ENCODE results near the gene PTBP2. TPM values are rescaled to one million over a fixed set of nuclear protein-coding genes. Genes with fewer than 3 reads are reported as not detected.

PTBP2 gene
- total and polyA plus RNA-seq, 2 of the 8 experiments (the other 6 are each of a cell fraction or from before 2014, with no cell fraction given): 24.2 to 61.7 TPM

GRCh38 chr1:96707023-96707422, 14.6 kb upstream of the PTBP2 start:
- H2BK20ac ChIP-seq (ENCODE audit: low read length): no peak overlapping the region
- WGBS, 2 experiments (ENCODE audit: extremely low coverage in 1 of 2, insufficient coverage in 1 of 2, insufficient read length in 1 of 2, insufficient replicate concordance in 2 of 2, low coverage in 1 of 2, low lambda C conversion rate in 2 of 2, missing lambda C conversion rate in 1 of 2): 83% methylated on average over 3 of the region's 3 CpGs; no CpG with 5 or more reads in 1 of the 2 experiments
- TF ChIP-seq KDM4A (IDR thresholded peaks at IDR 0.05; ENCODE audit: low read depth, low read length, severe bottlenecking) (no peak), CTCF (IDR thresholded peaks at IDR 0.05; ENCODE audit: control extremely low read depth in 1 of 3, insufficient read depth in 1 of 3, low read depth in 1 of 3, low read length in 3 of 3) (no peak), TAF7 (optimal IDR thresholded peaks at IDR 0.05; ENCODE audit: borderline replicate concordance, low read depth, low read length) (no peak), JUND (IDR thresholded peaks at IDR 0.05; ENCODE audit: low read length) (no peak), MAFK (IDR thresholded peaks at IDR 0.05; ENCODE audit: low read depth, low read length) (no peak), ASH2L (IDR thresholded peaks at IDR 0.05; ENCODE audit: low read length) (no peak), RFX5 (IDR thresholded peaks at IDR 0.05; ENCODE audit: borderline replicate concordance, low read depth, low read length) (no peak), CTBP2 (IDR thresholded peaks at IDR 0.05; ENCODE audit: borderline replicate concordance, insufficient read depth, insufficient read length, low read length) (no peak), KDM5A (IDR thresholded peaks at IDR 0.05; ENCODE audit: low read length) (no peak), RAD21 (IDR thresholded peaks at IDR 0.05 in 1 of 2, conservative IDR thresholded peaks at IDR 0.05 in 1 of 2; ENCODE audit: low read depth in 2 of 2, low read length in 2 of 2) (no peak), SIN3A (conservative IDR thresholded peaks at IDR 0.05 in 1 of 2, IDR thresholded peaks at IDR 0.05 in 1 of 2; ENCODE audit: low read depth in 1 of 2, low read length in 2 of 2) (no peak)

More at GRCh38 chr1:96707023-96707422, 14.6 kb upstream of the PTBP2 start:
- no peaks in the 10 kb centered on the region for H3K9me3 ChIP-seq (ENCODE audit: insufficient read depth in 2 of 2, low read depth in 1 of 2, low read length in 1 of 2)
- H3K23ac ChIP-seq (ENCODE audit: insufficient read length): no peak overlapping the region
- H4K20me1 ChIP-seq (replicated peaks in 1 of 2; ENCODE audit: control insufficient read depth in 1 of 2, insufficient read depth in 2 of 2, low read length in 2 of 2): no peaks in the 10 kb centered on the region
- no peak overlapping the region for H2BK5ac ChIP-seq (ENCODE audit: low read depth, low read length)
- H2BK15ac ChIP-seq (ENCODE audit: low read length): no peak overlapping the region
- H4K5ac ChIP-seq (ENCODE audit: insufficient read length, low read depth, low read length): no peak overlapping the region
- no peak overlapping the region for H3K9ac ChIP-seq (replicated peaks in 1 of 4; ENCODE audit: extremely low read depth in 1 of 4, low read depth in 3 of 4, low read length in 3 of 4)
- H3K18ac ChIP-seq (ENCODE audit: extremely low read depth, low read length): no peak overlapping the region
- H3K4me1 ChIP-seq (replicated peaks in 1 of 4; ENCODE audit: control insufficient read depth in 3 of 4, insufficient read depth in 4 of 4, low read length in 3 of 4): no peaks in the 10 kb centered on the region
- H3K4me2 ChIP-seq (ENCODE audit: insufficient read depth in 1 of 2, low read depth in 2 of 2, low read length in 2 of 2): no peak overlapping the region
- ChIA-PET CTCF (ENCODE audit: partially characterized antibody) (interaction anchor here (0.6 to 0.7 kb wide), 4 partner anchors 30 to 493 kb away, joined by 3 to 5 read pairs (median 3); no protein-coding TSS in a partner anchor), POLR2A (ENCODE audit: partially characterized antibody) (interaction anchor here (1.3 kb wide), 1 partner anchor 14 kb away, joined by 3 read pairs; the partner anchor contains the start of gene PTBP2)
- no peaks in the 10 kb centered on the region for H3K79me2 ChIP-seq (ENCODE audit: control insufficient read depth in 1 of 2, insufficient read depth in 2 of 2, low read length in 2 of 2)
- no peak overlapping the region for H2AFZ ChIP-seq (ENCODE audit: low read length)
- H3K27ac ChIP-seq (ENCODE audit: low read depth, low read length): no peak overlapping the region
- H3K36me3 ChIP-seq (ENCODE audit: control insufficient read depth in 2 of 4, insufficient read depth in 4 of 4, low read length in 3 of 4): no peaks in the 10 kb centered on the region
- no peak overlapping the region for H3K14ac ChIP-seq (ENCODE audit: insufficient read length)
- H3K56ac ChIP-seq (replicated peaks; ENCODE audit: insufficient read length, low read depth, low read length): no peak overlapping the region
- no peak overlapping the region for H3K4ac ChIP-seq (replicated peaks; ENCODE audit: insufficient read length, low read depth, low read length)
- FAIRE-seq (no peak), DNase-seq (ENCODE audit: low read depth in 1 of 2, low spot score in 2 of 2) (no peak)
- no peak overlapping the region for H2BK12ac ChIP-seq (ENCODE audit: low read depth, low read length)
- no peaks in the 10 kb centered on the region for H3K23me2 ChIP-seq (ENCODE audit: low read depth, low read length)
- H3K4me3 ChIP-seq (ENCODE audit: extremely low read depth in 1 of 4, insufficient read depth in 2 of 4, low read depth in 3 of 4, low read length in 4 of 4): no peak overlapping the region
- H4K91ac ChIP-seq (replicated peaks; ENCODE audit: insufficient read length, low read length): no peak overlapping the region
- H3K79me1 ChIP-seq (ENCODE audit: low read depth, low read length): no peaks in the 10 kb centered on the region
- no peak overlapping the region for H2AK5ac ChIP-seq (ENCODE audit: low read depth, low read length)
- H3K27me3 ChIP-seq (replicated peaks in 1 of 4; ENCODE audit: control insufficient read depth in 3 of 4, extremely low read depth in 1 of 4, insufficient read depth in 3 of 4, low read length in 3 of 4): no peaks in the 10 kb centered on the region
- no peak overlapping the region for H2BK120ac ChIP-seq (replicated peaks; ENCODE audit: low read depth, low read length)
- no peak overlapping the region for H4K8ac ChIP-seq (ENCODE audit: extremely low read depth, insufficient read depth, low read length)

Data from H1 (cell line).